Endothelial cell (in vitro differentiated cells): Measurements from ENCODE around the gene CDK18. TPM values are rescaled to one million over a fixed set of nuclear protein-coding genes. Genes with fewer than 3 reads are reported as not detected.

Source experiments
- DNase-seq: peaks from one replicate; pipeline ENCODE4 v3.0.0; 2021; ENCODE audit warnings: low spot score
- H3K27ac Mint-ChIP-seq: one replicate; pipeline ENCODE4 v1.8.0; 2021; ENCODE audit warnings: mixed read lengths, inconsistent platforms; ENCODE audit not compliant: unreplicated experiment
- H3K27me3 Mint-ChIP-seq: one replicate; pipeline ENCODE4 v1.8.0; 2021; ENCODE audit warnings: mild to moderate bottlenecking, moderate library complexity, mixed read lengths, inconsistent platforms; ENCODE audit not compliant: unreplicated experiment
- H3K36me3 Mint-ChIP-seq: one replicate; pipeline ENCODE4 v1.8.0; 2021; ENCODE audit warnings: mild to moderate bottlenecking, low read depth, mixed read lengths, inconsistent platforms; ENCODE audit not compliant: unreplicated experiment
- H3K4me1 Mint-ChIP-seq: one replicate; pipeline ENCODE4 v1.8.0; 2021; ENCODE audit warnings: mild to moderate bottlenecking, mixed read lengths, inconsistent platforms; ENCODE audit not compliant: unreplicated experiment
- H3K4me3 Mint-ChIP-seq: one replicate; pipeline ENCODE4 v1.8.0; 2021; ENCODE audit warnings: mild to moderate bottlenecking, mixed read lengths, inconsistent platforms; ENCODE audit not compliant: unreplicated experiment
- H3K9me3 Mint-ChIP-seq: one replicate; pipeline ENCODE4 v1.8.0; 2021; ENCODE audit warnings: mixed read lengths, inconsistent platforms; ENCODE audit not compliant: unreplicated experiment
- total RNA-seq: library from RNA; stranded (reverse); fragmentation: NEBNext Ultra II Directional; extraction: Animal tissue kit (Norgen Biotek cat#: 25700); gene quantifications from one replicate; pipeline ENCODE4 v1.2.1, GENCODE V29; 2021; ENCODE audit not compliant: unreplicated experiment
- TF ChIP-seq, protein P1 (sequence below): fragments of 200-600 bp; sonication (generic); IDR thresholded peaks from one replicate; pipeline ENCODE4 v1.5.0; 2021; ENCODE audit warnings: antibody characterized with exemption; ENCODE audit not compliant: unreplicated experiment

CDK18 gene
- total RNA-seq, 1 donor from 2014 or later = 12.4 TPM

DNA sequence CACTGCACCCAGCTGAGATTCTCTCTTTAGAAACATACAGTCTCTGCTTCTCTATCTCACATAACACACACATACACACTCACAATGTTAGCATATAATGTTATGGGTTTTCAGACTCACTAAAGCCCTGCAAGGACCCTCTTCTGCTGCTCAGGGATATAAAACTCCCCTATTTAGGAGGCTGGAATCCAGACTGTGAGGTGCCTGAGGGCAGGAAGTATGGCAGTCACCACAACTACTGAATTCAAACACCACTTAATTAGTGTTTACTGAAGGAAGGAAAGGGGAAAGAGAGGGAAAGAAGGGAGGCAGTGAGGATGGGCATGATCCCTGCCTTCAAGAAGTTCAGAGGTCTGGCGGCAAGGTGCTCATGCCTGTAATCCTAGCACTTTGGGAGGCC is 7.8 kb upstream of the CDK18 start:
- no peak overlapping the region for H3K27ac Mint-ChIP-seq
- H3K4me3 Mint-ChIP-seq = no peak overlapping the region
- DNase-seq = no peak
- H3K4me1 Mint-ChIP-seq = peaks cover 7% of the 10 kb centered on the region
- no peaks in the 10 kb centered on the region for H3K36me3 Mint-ChIP-seq
- H3K9me3 Mint-ChIP-seq = no peaks in the 10 kb centered on the region
- TF ChIP-seq, protein P1, sequence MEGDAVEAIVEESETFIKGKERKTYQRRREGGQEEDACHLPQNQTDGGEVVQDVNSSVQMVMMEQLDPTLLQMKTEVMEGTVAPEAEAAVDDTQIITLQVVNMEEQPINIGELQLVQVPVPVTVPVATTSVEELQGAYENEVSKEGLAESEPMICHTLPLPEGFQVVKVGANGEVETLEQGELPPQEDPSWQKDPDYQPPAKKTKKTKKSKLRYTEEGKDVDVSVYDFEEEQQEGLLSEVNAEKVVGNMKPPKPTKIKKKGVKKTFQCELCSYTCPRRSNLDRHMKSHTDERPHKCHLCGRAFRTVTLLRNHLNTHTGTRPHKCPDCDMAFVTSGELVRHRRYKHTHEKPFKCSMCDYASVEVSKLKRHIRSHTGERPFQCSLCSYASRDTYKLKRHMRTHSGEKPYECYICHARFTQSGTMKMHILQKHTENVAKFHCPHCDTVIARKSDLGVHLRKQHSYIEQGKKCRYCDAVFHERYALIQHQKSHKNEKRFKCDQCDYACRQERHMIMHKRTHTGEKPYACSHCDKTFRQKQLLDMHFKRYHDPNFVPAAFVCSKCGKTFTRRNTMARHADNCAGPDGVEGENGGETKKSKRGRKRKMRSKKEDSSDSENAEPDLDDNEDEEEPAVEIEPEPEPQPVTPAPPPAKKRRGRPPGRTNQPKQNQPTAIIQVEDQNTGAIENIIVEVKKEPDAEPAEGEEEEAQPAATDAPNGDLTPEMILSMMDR = no peak
- peaks cover 5% of the 10 kb centered on the region for H3K27me3 Mint-ChIP-seq

DNA sequence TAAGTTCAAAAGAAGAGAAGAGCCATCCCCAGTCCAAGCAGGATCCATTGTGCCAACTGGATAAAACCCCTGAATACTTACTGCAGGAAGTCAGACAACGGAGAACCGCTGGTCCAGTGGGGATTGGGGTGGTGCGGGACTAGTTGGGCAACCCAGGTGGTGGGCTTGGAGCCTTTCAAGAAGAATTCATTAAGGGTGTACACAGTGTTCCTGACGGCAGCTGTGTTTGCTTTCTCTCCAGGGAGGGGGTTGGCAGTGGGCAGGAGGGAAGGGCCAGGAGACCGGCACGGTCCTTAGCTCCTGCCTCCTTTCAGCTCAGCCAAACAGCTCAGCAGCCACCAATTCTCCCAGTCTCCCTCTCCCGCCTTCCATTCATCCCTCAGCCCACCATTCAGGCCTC is 7.1 kb upstream of the CDK18 start:
- Mint-ChIP-seq H3K4me3 (no peak overlapping the region), H3K27me3 (peaks cover 5% of the 10 kb centered on the region), H3K27ac (no peak overlapping the region), H3K36me3 (no peaks in the 10 kb centered on the region), H3K9me3 (no peaks in the 10 kb centered on the region), H3K4me1 (peaks cover 7% of the 10 kb centered on the region)
- TF ChIP-seq, protein P1 = no peak
- no peak for DNase-seq

DNA sequence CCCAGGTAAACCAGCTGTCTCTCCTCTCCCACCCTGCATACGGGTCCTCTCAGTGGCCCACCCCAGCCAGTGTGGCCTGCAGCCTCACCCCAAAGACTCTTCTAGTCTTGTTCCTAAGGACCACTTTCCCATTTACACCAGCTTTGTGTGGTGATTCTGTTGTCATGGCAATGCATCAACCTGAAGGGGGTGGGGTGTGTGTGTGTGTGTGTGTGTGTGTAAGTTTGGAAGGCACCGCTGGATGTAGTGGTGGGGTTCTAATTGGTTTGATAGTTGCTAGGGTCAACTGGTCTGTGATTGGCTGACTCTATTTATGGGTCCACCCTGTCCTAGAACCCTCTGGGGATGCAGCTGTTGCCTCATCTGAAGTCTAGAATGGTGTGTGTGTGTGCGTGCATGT is 4.7 kb upstream of the CDK18 start:
- Mint-ChIP-seq H3K36me3 (no peaks in the 10 kb centered on the region), H3K27ac (no peak overlapping the region), H3K4me3 (no peak overlapping the region), H3K4me1 (peaks cover 7% of the 10 kb centered on the region), H3K9me3 (no peaks in the 10 kb centered on the region), H3K27me3 (peaks cover 7% of the 10 kb centered on the region)
- no peak for DNase-seq
- TF ChIP-seq, protein P1 = no peak

DNA sequence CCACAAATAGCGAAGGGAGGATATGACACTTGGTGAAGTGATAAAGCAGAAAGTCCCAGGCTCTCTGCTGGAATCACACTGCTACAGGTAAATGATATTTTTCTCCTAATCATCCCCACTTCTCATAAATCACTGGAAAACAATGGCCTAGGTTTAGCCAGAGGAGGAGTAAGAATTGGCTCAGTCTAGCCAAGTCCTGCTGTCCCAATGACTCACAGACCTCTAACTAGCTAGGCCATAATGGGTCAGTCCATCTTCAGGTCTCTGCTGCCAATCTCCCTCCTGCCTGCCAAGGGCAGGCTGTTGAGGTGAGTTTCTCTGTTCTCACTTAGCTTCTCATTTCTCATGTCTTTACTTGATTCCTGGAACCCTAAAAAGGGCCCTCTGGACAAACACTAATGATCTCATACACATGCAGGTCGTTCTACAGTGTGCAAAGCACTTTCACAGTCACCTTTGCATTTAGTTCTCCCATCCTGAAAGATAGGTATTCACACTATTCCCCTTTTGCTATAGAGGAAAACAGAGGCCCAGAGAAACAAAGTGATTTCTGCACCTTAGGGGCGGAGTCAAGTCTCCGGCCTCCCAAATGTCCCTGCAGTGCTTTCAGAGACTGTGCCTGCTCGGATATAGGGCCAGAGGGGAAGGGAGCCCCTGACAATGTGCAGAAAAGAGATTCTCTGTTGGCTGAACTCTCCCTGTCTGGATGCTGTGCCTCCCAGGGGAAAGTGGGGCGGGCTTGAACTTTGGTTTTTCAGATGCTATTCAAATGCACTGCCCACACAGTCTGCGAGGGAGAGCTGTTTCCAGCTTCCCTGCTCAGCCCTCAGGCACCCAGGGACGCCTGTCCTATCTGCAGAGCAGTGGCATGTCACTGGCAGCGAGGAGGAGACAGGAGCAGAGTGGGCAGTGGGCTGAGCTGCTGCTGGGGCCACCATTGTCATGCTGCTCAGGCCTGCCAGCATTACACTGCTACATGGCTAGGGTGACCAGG is 3.9 kb upstream of the CDK18 start:
- H3K36me3 Mint-ChIP-seq = no peaks in the 10 kb centered on the region

More for the DNA sequence above, 3.9 kb upstream of the CDK18 start:
- H3K9me3 Mint-ChIP-seq = no peaks in the 10 kb centered on the region
- H3K4me3 Mint-ChIP-seq = no peak overlapping the region
- TF ChIP-seq, protein P1 = no peak
- DNase-seq = no peak
- H3K27me3 Mint-ChIP-seq = peaks cover 7% of the 10 kb centered on the region
- no peak overlapping the region for H3K27ac Mint-ChIP-seq
- H3K4me1 Mint-ChIP-seq = peaks cover 3% of the 10 kb centered on the region
